GM23338 (cell line): ENCODE data around the gene MBD5. TPM values are rescaled to one million over a fixed set of nuclear protein-coding genes. Genes with fewer than 3 reads are reported as not detected.
A peak's percentile ranks its signal among the peaks of the same experiment; 100 is the strongest.

Experiments used
- ATAC-seq: fragments of 200-7000 bp; cut with Tn5 transposase; 3 replicates; pipeline ENCODE4 v1.9.1; 2020
- DNase-seq: peaks from one replicate; pipeline ENCODE4 v3.0.0-alpha.2; 2015; ENCODE audit warnings: low spot score
- H2AFZ ChIP-seq: fragments of 200-600 bp; sonication (generic); 2 replicates; pipeline ENCODE4 v1.8.0; 2016; ENCODE audit warnings: antibody characterized with exemption, mild to moderate bottlenecking, moderate library complexity
- H3F3A ChIP-seq: fragments of 200-600 bp; sonication (generic); replicated peaks from 2 replicates; pipeline ENCODE4 v1.8.0; 2017; ENCODE audit warnings: antibody characterized with exemption, mixed run types, low read depth
- H3K27ac ChIP-seq: fragments of 200-600 bp; sonication (generic); 2 replicates; pipeline ENCODE4 v1.6.1; 2016; ENCODE audit warnings: low read depth
- H3K27me3 ChIP-seq: fragments of 200-600 bp; sonication (generic); 2 replicates; pipeline ENCODE4 v1.8.0; 2016; ENCODE audit warnings: mild to moderate bottlenecking, mixed run types, moderate library complexity; ENCODE audit not compliant: insufficient read depth
- H3K36me3 ChIP-seq: fragments of 200-600 bp; sonication (generic); 2 replicates; pipeline ENCODE4 v1.8.0; 2016; ENCODE audit warnings: mild to moderate bottlenecking; ENCODE audit not compliant: insufficient read depth
- H3K4me1 ChIP-seq: fragments of 200-600 bp; sonication (generic); 2 replicates; pipeline ENCODE4 v1.8.0; 2016; ENCODE audit warnings: mild to moderate bottlenecking, moderate library complexity; ENCODE audit not compliant: insufficient read depth
- H3K4me2 ChIP-seq: fragments of 200-600 bp; sonication (generic); 2 replicates; pipeline ENCODE4 v1.7.1; 2017; ENCODE audit warnings: mixed run types
- H3K4me3 ChIP-seq: fragments of 200-600 bp; sonication (generic); 2 replicates; pipeline ENCODE4 v1.6.1; 2016; ENCODE audit warnings: mixed run types
- H3K79me2 ChIP-seq: fragments of 200-600 bp; sonication (generic); replicated peaks from 2 replicates; pipeline ENCODE4 v1.8.0; 2017; ENCODE audit warnings: mild to moderate bottlenecking; ENCODE audit not compliant: insufficient read depth
- H3K9me2 ChIP-seq: fragments of 200-600 bp; sonication (generic); 2 replicates; pipeline ENCODE4 v1.8.0; 2017; ENCODE audit not compliant: insufficient read depth
- H4K20me1 ChIP-seq: fragments of 200-600 bp; sonication (generic); replicated peaks from 2 replicates; pipeline ENCODE4 v1.8.0; 2017; ENCODE audit warnings: mild to moderate bottlenecking; ENCODE audit not compliant: insufficient read depth
- H3K27ac Mint-ChIP-seq: 2 replicates; pipeline ENCODE4 v1.8.0; 2020; ENCODE audit warnings: inconsistent platforms, mild to moderate bottlenecking, moderate library complexity, mixed read lengths
- H3K27me3 Mint-ChIP-seq: 3 replicates; pipeline ENCODE4 v1.8.0; 2022; ENCODE audit warnings: low read depth, mild to moderate bottlenecking, moderate library complexity, mixed read lengths, inconsistent platforms; ENCODE audit not compliant: insufficient read depth, poor library complexity
- H3K36me3 Mint-ChIP-seq: 3 replicates; pipeline ENCODE4 v1.8.0; 2021; ENCODE audit warnings: low read depth, mild to moderate bottlenecking, inconsistent platforms, moderate library complexity, mixed read lengths
- H3K4me1 Mint-ChIP-seq: 3 replicates; pipeline ENCODE4 v1.8.0; 2020; ENCODE audit warnings: mild to moderate bottlenecking, inconsistent platforms, mixed read lengths
- H3K4me3 Mint-ChIP-seq: 3 replicates; pipeline ENCODE4 v1.8.0; 2021; ENCODE audit warnings: moderate library complexity, mild to moderate bottlenecking, inconsistent platforms, mixed read lengths
- H3K9me3 Mint-ChIP-seq: 3 replicates; pipeline ENCODE4 v1.8.0; 2020; ENCODE audit warnings: moderate library complexity, mild to moderate bottlenecking, inconsistent platforms, mixed read lengths
- CREB1 ChIP-seq: fragments of 250-450 bp; sonication (Bioruptor Pico); IDR thresholded peaks from 2 replicates; pipeline ENCODE4 v1.5.0; 2020; ENCODE audit warnings: low read depth, mild to moderate bottlenecking, moderate library complexity
- ETS1 ChIP-seq: IDR thresholded peaks from 2 replicates; pipeline ENCODE4 v1.6.1; 2016; ENCODE audit warnings: antibody characterized with exemption
- EZH2 ChIP-seq: fragments of 200-600 bp; sonication (generic); IDR thresholded peaks from one replicate; pipeline ENCODE4 v1.8.0; 2017; ENCODE audit warnings: antibody characterized with exemption, mild to moderate bottlenecking, low read depth; ENCODE audit not compliant: unreplicated experiment
- EZH2phosphoT487 ChIP-seq: fragments of 200-600 bp; sonication (generic); IDR thresholded peaks from one replicate; pipeline ENCODE4 v1.8.1; 2018; ENCODE audit warnings: antibody characterized with exemption; ENCODE audit not compliant: unreplicated experiment
- JUNB ChIP-seq: IDR thresholded peaks from one replicate; pipeline ENCODE4 v1.6.1; 2016; ENCODE audit warnings: antibody characterized with exemption; ENCODE audit not compliant: unreplicated experiment
- NANOG ChIP-seq: IDR thresholded peaks from 2 replicates; pipeline ENCODE4 v1.6.1; 2016; ENCODE audit warnings: antibody characterized with exemption, borderline replicate concordance
- POLR2AphosphoS5 ChIP-seq: IDR thresholded peaks from 2 replicates; pipeline ENCODE4 v1.6.1; 2016; ENCODE audit warnings: antibody characterized with exemption, low read depth
- STAT1 ChIP-seq: IDR thresholded peaks from one replicate; pipeline ENCODE4 v1.6.1; 2016; ENCODE audit warnings: antibody characterized with exemption; ENCODE audit not compliant: unreplicated experiment
- ZNF114 ChIP-seq: fragments of 250-450 bp; sonication (Bioruptor Pico); IDR thresholded peaks from 2 replicates; pipeline ENCODE4 v1.5.0; 2020; ENCODE audit warnings: mild to moderate bottlenecking, moderate library complexity
- polyA plus RNA-seq: library from polyadenylated mRNA; unstranded; fragments of >200 nt; fragmentation: Nextera tagmentation; extraction: Ambion mirVana; gene quantifications from 2 replicates; pipeline ENCODE4 v1.2.1, GENCODE V29; 2016
- total RNA-seq: library from RNA; depleted of rRNA; stranded (reverse); fragments of >200 nt; shearing (Covaris generic); gene quantifications from 2 replicates; pipeline ENCODE4 v1.2.3, GENCODE V29; 2014
- TF ChIP-seq, protein P1 (sequence below), 2 experiments: fragments of 200-600 bp in 1 of 2; sonication (generic) in 1 of 2; conservative IDR thresholded peaks; 2 replicates each; pipeline versions ENCODE4 v1.5.1 to v1.6.1; 2016 to 2017; ENCODE audit warnings: antibody characterized with exemption in 2 of 2, low read depth in 2 of 2, mild to moderate bottlenecking in 2 of 2, moderate library complexity in 1 of 2

MBD5 gene
- total and polyA plus RNA-seq, 2 experiments from 2014 or later: 16.2 to 23.1 TPM

GRCh38 chr2:148207111-148207510, 186.2 kb downstream of the MBD5 start:
- Mint-ChIP-seq H3K36me3 (peaks cover 8% of the 10 kb centered on the region; the same call in 2 of the 3 replicates), H3K27me3 (no peaks in the 10 kb centered on the region), H3K4me1 (peaks cover 4% of the 10 kb centered on the region; the same call in 1 of the 3 replicates), H3K9me3 (peaks cover 7% of the 10 kb centered on the region), H3K4me3 (no peak overlapping the region), H3K27ac (no peak overlapping the region)
- DNase-seq (no peak), ATAC-seq (no peak)
- Histone ChIP-seq H3K9me2 (no peaks in the 10 kb centered on the region), H3K4me1 (no peaks in the 10 kb centered on the region), H3K4me2 (no peak overlapping the region), H3F3A (no peaks in the 10 kb centered on the region), H3K27ac (no peak overlapping the region), H3K36me3 (peaks cover 3% of the 10 kb centered on the region; the same call in 1 of the 2 replicates), H4K20me1 (no peaks in the 10 kb centered on the region), H3K79me2 (no peaks in the 10 kb centered on the region), H3K27me3 (no peaks in the 10 kb centered on the region), H2AFZ (no peak overlapping the region), H3K4me3 (no peak overlapping the region)
- TF ChIP-seq EZH2: no peak
- no peak for TF ChIP-seq EZH2phosphoT487
- TF ChIP-seq ZNF114 (CRISPR knock-in tag): no peak
- TF ChIP-seq STAT1: no peak
- TF ChIP-seq ETS1: no peak
- no peak for TF ChIP-seq CREB1
- TF ChIP-seq, protein P1, sequence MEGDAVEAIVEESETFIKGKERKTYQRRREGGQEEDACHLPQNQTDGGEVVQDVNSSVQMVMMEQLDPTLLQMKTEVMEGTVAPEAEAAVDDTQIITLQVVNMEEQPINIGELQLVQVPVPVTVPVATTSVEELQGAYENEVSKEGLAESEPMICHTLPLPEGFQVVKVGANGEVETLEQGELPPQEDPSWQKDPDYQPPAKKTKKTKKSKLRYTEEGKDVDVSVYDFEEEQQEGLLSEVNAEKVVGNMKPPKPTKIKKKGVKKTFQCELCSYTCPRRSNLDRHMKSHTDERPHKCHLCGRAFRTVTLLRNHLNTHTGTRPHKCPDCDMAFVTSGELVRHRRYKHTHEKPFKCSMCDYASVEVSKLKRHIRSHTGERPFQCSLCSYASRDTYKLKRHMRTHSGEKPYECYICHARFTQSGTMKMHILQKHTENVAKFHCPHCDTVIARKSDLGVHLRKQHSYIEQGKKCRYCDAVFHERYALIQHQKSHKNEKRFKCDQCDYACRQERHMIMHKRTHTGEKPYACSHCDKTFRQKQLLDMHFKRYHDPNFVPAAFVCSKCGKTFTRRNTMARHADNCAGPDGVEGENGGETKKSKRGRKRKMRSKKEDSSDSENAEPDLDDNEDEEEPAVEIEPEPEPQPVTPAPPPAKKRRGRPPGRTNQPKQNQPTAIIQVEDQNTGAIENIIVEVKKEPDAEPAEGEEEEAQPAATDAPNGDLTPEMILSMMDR (conservative IDR thresholded peaks at IDR 0.05; ENCODE audit: low read depth in 2 of 2): no peak
- TF ChIP-seq POLR2AphosphoS5: no peak
- TF ChIP-seq JUNB: no peak

DNA sequence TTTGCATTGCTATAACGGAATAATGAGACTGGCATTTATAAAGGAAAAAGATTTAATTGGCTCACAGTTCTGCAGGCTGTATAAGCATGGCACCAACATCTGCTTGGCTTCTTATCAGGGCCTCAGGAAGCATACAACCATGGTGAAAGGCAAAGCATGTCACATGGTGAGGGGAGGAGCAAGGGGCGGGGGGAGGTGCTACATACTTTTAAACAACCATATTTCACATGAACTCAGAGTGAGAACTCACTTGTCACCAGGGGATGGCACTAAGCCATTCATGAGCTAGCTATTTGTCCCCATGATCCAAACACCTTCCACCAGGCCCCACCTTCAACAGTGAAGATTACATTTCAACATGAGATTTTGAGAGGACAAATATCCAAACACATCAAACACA, 188.7 kb downstream of the MBD5 start:
- Mint-ChIP-seq H3K9me3 (no peaks in the 10 kb centered on the region), H3K36me3 (no peaks in the 10 kb centered on the region), H3K4me3 (no peak overlapping the region), H3K4me1 (peaks cover 4% of the 10 kb centered on the region; the same call in 1 of the 3 replicates), H3K27me3 (no peaks in the 10 kb centered on the region), H3K27ac (no peak overlapping the region)
- Histone ChIP-seq H3K79me2 (no peaks in the 10 kb centered on the region), H3K4me2 (no peak overlapping the region), H3K36me3 (no peaks in the 10 kb centered on the region), H4K20me1 (no peaks in the 10 kb centered on the region), H3K27ac (no peak overlapping the region), H3K4me1 (no peaks in the 10 kb centered on the region), H3K9me2 (no peaks in the 10 kb centered on the region), H3K4me3 (no peak overlapping the region), H3K27me3 (no peaks in the 10 kb centered on the region), H3F3A (no peaks in the 10 kb centered on the region), H2AFZ (no peak overlapping the region)
- DNase-seq (peak; percentile 60), ATAC-seq (peak; percentile 59)
- TF ChIP-seq NANOG: no peak
- TF ChIP-seq, protein P1 (conservative IDR thresholded peaks at IDR 0.05; ENCODE audit: low read depth in 2 of 2): peak; percentile 17 to 20; a peak in 2 of 4 replicates
